Activated CD8-positive, alpha-beta memory T cell treated with anti-CD3 and anti-CD28 coated beads, Interleukin-2, amount 10 ng/mL, durations not matched to agents 7 days and 5 days (primary cell): Measurements from ENCODE around the gene IQSEC2. TPM values are rescaled to one million over a fixed set of nuclear protein-coding genes. Genes with fewer than 3 reads are reported as not detected.

Experiments
- ATAC-seq: fragments of 150-1000 bp; cut with Tn5 transposase; one replicate; pipeline ENCODE4 v1.10.0; 2021; ENCODE audit warnings: moderate library complexity
- CTCF ChIA-PET: fragments of 350-600 bp; sonication (Branson Sonifier 250); formaldehyde crosslinking; loops from one replicate; lab custom pipeline; 2021; ENCODE audit warnings: antibody characterized with exemption; lab: Charles Lee
- DNase-seq: peaks from one replicate; pipeline ENCODE4 v3.0.0-alpha.2; 2020
- H3K27ac Mint-ChIP-seq: one replicate; pipeline ENCODE4 v1.8.0; 2021; ENCODE audit warnings: mild to moderate bottlenecking, mixed read lengths
- H3K27me3 Mint-ChIP-seq: one replicate; pipeline ENCODE4 v1.8.0; 2021; ENCODE audit warnings: mixed read lengths
- H3K36me3 Mint-ChIP-seq: one replicate; pipeline ENCODE4 v1.8.0; 2021; ENCODE audit warnings: mild to moderate bottlenecking, mixed read lengths
- H3K4me1 Mint-ChIP-seq: one replicate; pipeline ENCODE4 v1.8.0; 2021; ENCODE audit warnings: mixed read lengths
- H3K4me3 Mint-ChIP-seq: one replicate; pipeline ENCODE4 v1.8.0; 2021; ENCODE audit warnings: mild to moderate bottlenecking, moderate library complexity, mixed read lengths
- H3K9me3 Mint-ChIP-seq: one replicate; pipeline ENCODE4 v1.8.0; 2022; ENCODE audit warnings: low read depth, mixed read lengths
- total RNA-seq, 2 experiments: library from RNA; stranded (reverse); gene quantifications; one replicate each; pipeline ENCODE4 v1.2.3, GENCODE V29; 2021

IQSEC2 gene
- total RNA-seq, 2 experiments from 2014 or later, result 0.40 TPM; not detected in 1

- ATAC-seq, result no peak
Measured at GRCh38 chrX:53316860-53317237, 35.5 kb upstream of the IQSEC2 start.

GRCh38 chrX:53316111-53316859, 34.9 kb upstream of the IQSEC2 start:
- H3K27ac Mint-ChIP-seq, result no peak overlapping the region
- no peak overlapping the region for H3K4me3 Mint-ChIP-seq
- H3K36me3 Mint-ChIP-seq, result no peaks in the 10 kb centered on the region
- peaks cover 23% of the 10 kb centered on the region for H3K27me3 Mint-ChIP-seq
- DNase-seq (no peak), ATAC-seq (no peak)
- CTCF ChIA-PET, result interaction anchor here (1.0 to 6.1 kb wide), 9 partner anchors 15 to 1843 kb away, joined by 3 to 46 read pairs (median 10); partner anchors contain the start of gene IQSEC2
- H3K4me1 Mint-ChIP-seq, result peaks cover 5% of the 10 kb centered on the region
- no peaks in the 10 kb centered on the region for H3K9me3 Mint-ChIP-seq

More at GRCh38 chrX:53316860-53317237, 35.5 kb upstream of the IQSEC2 start:
- CTCF ChIA-PET, result interaction anchor here (0.7 to 5.2 kb wide), 15 partner anchors 15 to 1843 kb away, joined by 3 to 46 read pairs (median 4); partner anchors contain the start of gene IQSEC2
- Mint-ChIP-seq H3K27ac (no peak overlapping the region), H3K4me3 (no peak overlapping the region), H3K27me3 (peaks cover 27% of the 10 kb centered on the region), H3K9me3 (no peaks in the 10 kb centered on the region), H3K36me3 (no peaks in the 10 kb centered on the region), H3K4me1 (peaks cover 7% of the 10 kb centered on the region)
- no peak for DNase-seq

GRCh38 chrX:53313728-53314105, 32.3 kb upstream of the IQSEC2 start:
- no peak overlapping the region for H3K4me3 Mint-ChIP-seq
- no peak for DNase-seq
- CTCF ChIA-PET, result interaction anchor here (0.9 to 6.1 kb wide), 18 partner anchors 11 to 350 kb away, joined by 3 to 40 read pairs (median 4); partner anchors contain the start of genes IQSEC2, RIBC1 and SMC1A
- ATAC-seq, result no peak
- H3K36me3 Mint-ChIP-seq, result no peaks in the 10 kb centered on the region
- peaks cover 11% of the 10 kb centered on the region for H3K27me3 Mint-ChIP-seq
- no peak overlapping the region for H3K27ac Mint-ChIP-seq
- H3K9me3 Mint-ChIP-seq, result no peaks in the 10 kb centered on the region
- H3K4me1 Mint-ChIP-seq, result no peaks in the 10 kb centered on the region

GRCh38 chrX:53312946-53313727, 31.8 kb upstream of the IQSEC2 start:
- Mint-ChIP-seq H3K36me3 (no peaks in the 10 kb centered on the region), H3K9me3 (no peaks in the 10 kb centered on the region)

GRCh38 chrX:53309837-53310236, 28.5 kb upstream of the IQSEC2 start:
- CTCF ChIA-PET, result interaction anchor here (1.3 kb wide), 1 partner anchor 9 kb away, joined by 3 read pairs; no protein-coding TSS in a partner anchor
- ATAC-seq (no peak), DNase-seq (no peak)
- Mint-ChIP-seq H3K9me3 (no peaks in the 10 kb centered on the region), H3K27me3 (peaks cover 3% of the 10 kb centered on the region), H3K27ac (no peak overlapping the region), H3K4me1 (no peaks in the 10 kb centered on the region), H3K4me3 (no peak overlapping the region), H3K36me3 (no peaks in the 10 kb centered on the region)

More at GRCh38 chrX:53312946-53313727, 31.8 kb upstream of the IQSEC2 start:
- no peak overlapping the region for H3K4me3 Mint-ChIP-seq
- peak; percentile 55 for ATAC-seq
- H3K4me1 Mint-ChIP-seq, result no peaks in the 10 kb centered on the region
- no peak overlapping the region for H3K27ac Mint-ChIP-seq
- CTCF ChIA-PET, result interaction anchor here (0.8 to 6.1 kb wide), 22 partner anchors 8 to 351 kb away, joined by 3 to 40 read pairs (median 4); partner anchors contain the start of genes IQSEC2, RIBC1 and SMC1A
- peaks cover 5% of the 10 kb centered on the region for H3K27me3 Mint-ChIP-seq
- DNase-seq, result peak; percentile 62

- Mint-ChIP-seq H3K4me1 (no peaks in the 10 kb centered on the region), H3K9me3 (no peaks in the 10 kb centered on the region), H3K4me3 (no peak overlapping the region), H3K27ac (no peak overlapping the region), H3K36me3 (no peaks in the 10 kb centered on the region), H3K27me3 (peaks cover 3% of the 10 kb centered on the region)
- CTCF ChIA-PET, result interaction anchor here (1.3 kb wide), 1 partner anchor 10 kb away, joined by 3 read pairs; no protein-coding TSS in a partner anchor
- DNase-seq (no peak), ATAC-seq (no peak)
Measured at GRCh38 chrX:53308836-53309235, 27.5 kb upstream of the IQSEC2 start.

- no peaks in the 10 kb centered on the region for H3K4me1 Mint-ChIP-seq
- ATAC-seq (no peak), DNase-seq (no peak)
- H3K27ac Mint-ChIP-seq, result no peak overlapping the region
- CTCF ChIA-PET, result interaction anchor here (1.2 to 2.0 kb wide), 2 partner anchors 12 to 20 kb away, joined by 3 to 7 read pairs; no protein-coding TSS in a partner anchor
- no peaks in the 10 kb centered on the region for H3K9me3 Mint-ChIP-seq
- H3K4me3 Mint-ChIP-seq, result no peak overlapping the region
- no peaks in the 10 kb centered on the region for H3K36me3 Mint-ChIP-seq
- peaks cover 2% of the 10 kb centered on the region for H3K27me3 Mint-ChIP-seq
Measured at GRCh38 chrX:53305996-53306937, 24.9 kb upstream of the IQSEC2 start.

GRCh38 chrX:53305219-53305995, 24.0 kb upstream of the IQSEC2 start:
- Mint-ChIP-seq H3K36me3 (no peaks in the 10 kb centered on the region), H3K27me3 (no peaks in the 10 kb centered on the region), H3K4me1 (no peaks in the 10 kb centered on the region), H3K4me3 (no peak overlapping the region), H3K9me3 (no peaks in the 10 kb centered on the region), H3K27ac (no peak overlapping the region)
- ATAC-seq (no peak), DNase-seq (no peak)
- CTCF ChIA-PET, result interaction anchor here (2.0 kb wide), 1 partner anchor 19 kb away, joined by 7 read pairs; no protein-coding TSS in a partner anchor

- H3K27ac Mint-ChIP-seq, result no peak overlapping the region
- no peaks in the 10 kb centered on the region for H3K9me3 Mint-ChIP-seq
- no peak overlapping the region for H3K4me3 Mint-ChIP-seq
- CTCF ChIA-PET, result interaction anchor here (3.6 kb wide), 1 partner anchor 10 kb away, joined by 14 read pairs; no protein-coding TSS in a partner anchor
- H3K4me1 Mint-ChIP-seq, result no peaks in the 10 kb centered on the region
- no peaks in the 10 kb centered on the region for H3K36me3 Mint-ChIP-seq
- no peak for ATAC-seq
- no peak for DNase-seq
- no peaks in the 10 kb centered on the region for H3K27me3 Mint-ChIP-seq
Measured at GRCh38 chrX:53303195-53303594, 21.8 kb upstream of the IQSEC2 start.

- no peaks in the 10 kb centered on the region for H3K9me3 Mint-ChIP-seq
- no peak overlapping the region for H3K4me3 Mint-ChIP-seq
- H3K27ac Mint-ChIP-seq, result no peak overlapping the region
- no peak for ATAC-seq
- no peaks in the 10 kb centered on the region for H3K27me3 Mint-ChIP-seq
- no peaks in the 10 kb centered on the region for H3K4me1 Mint-ChIP-seq
- CTCF ChIA-PET, result no interaction called here
- H3K36me3 Mint-ChIP-seq, result no peaks in the 10 kb centered on the region
- DNase-seq, result no peak
Measured at GRCh38 chrX:53300157-53300556, 18.8 kb upstream of the IQSEC2 start.

GRCh38 chrX:53294024-53294648, 12.8 kb upstream of the IQSEC2 start:
- Mint-ChIP-seq H3K27ac (no peak overlapping the region), H3K9me3 (no peaks in the 10 kb centered on the region), H3K36me3 (no peaks in the 10 kb centered on the region), H3K27me3 (no peaks in the 10 kb centered on the region), H3K4me3 (no peak overlapping the region), H3K4me1 (no peaks in the 10 kb centered on the region)
- no peak for DNase-seq
- no peak for ATAC-seq
- CTCF ChIA-PET, result interaction anchor here (0.9 to 1.8 kb wide), 7 partner anchors 10 to 185 kb away, joined by 3 to 5 read pairs (median 4); no protein-coding TSS in a partner anchor
